GM12891 (cell line): ENCODE measurements around the gene POLR3A.

Experiments used
- PAX5 ChIP-seq: IDR thresholded peaks from 2 replicates; pipeline ENCODE4 v1.6.1; 2011; ENCODE audit warnings: low read length, moderate library complexity, mild to moderate bottlenecking; ENCODE audit not compliant: insufficient read depth, severe bottlenecking
- POLR2A ChIP-seq: IDR thresholded peaks from 2 replicates; pipeline ENCODE4 v1.6.1; 2011; ENCODE audit warnings: low read depth, low read length, control low read depth
- POLR2AphosphoS5 ChIP-seq: IDR thresholded peaks from 2 replicates; pipeline ENCODE4 v1.6.1; 2011; ENCODE audit warnings: low read depth, low read length, control low read depth
- POU2F2 ChIP-seq: IDR thresholded peaks from 2 replicates; pipeline ENCODE4 v1.6.1; 2011; ENCODE audit warnings: low read depth, mild to moderate bottlenecking, control low read depth, low read length, moderate library complexity
- SPI1 ChIP-seq: IDR thresholded peaks from 2 replicates; pipeline ENCODE4 v1.6.1; 2011; ENCODE audit warnings: low read depth, low read length, control low read depth
- TAF1 ChIP-seq: IDR thresholded peaks from 2 replicates; pipeline ENCODE4 v1.6.1; 2011; ENCODE audit warnings: low read depth, low read length, control low read depth

DNA sequence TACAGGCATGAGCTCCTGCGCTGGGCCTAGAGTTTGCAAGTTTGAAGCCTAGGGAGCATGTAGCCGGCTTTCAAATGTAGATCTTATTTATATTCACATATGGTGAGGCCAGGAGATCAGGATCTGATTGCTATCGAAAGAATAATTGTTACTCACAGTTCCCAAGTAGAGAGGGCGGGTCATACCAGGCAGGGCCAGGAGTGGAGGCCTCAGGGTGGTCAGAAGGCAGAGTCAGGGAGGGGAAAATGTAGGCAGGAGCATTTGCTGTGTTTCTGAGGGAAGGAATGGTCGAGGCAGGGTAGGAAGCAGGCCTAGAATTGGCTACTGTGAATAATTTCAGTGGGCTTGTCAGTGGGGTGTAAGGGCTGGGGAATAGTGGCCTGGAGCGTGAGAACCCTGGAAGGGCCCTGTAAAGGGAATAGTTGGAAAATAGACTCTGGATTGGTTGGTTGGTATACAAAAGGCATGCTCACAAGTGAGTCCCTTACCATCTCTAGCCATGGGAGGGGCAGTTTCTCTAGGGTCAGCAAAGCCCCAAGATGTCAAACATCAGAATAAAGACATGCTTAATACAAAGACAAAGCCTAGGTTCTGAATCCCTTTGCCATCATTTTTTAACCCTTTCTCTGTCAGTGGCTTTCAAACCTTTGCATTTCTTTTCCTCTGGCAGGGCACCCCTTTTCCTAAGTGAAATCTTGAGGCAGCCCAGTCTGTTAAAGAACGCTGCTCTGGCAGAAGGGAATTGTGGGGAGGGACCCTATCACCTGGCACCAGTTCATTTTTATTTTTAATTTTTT, 66.8 kb downstream of the POLR3A start:
- TF ChIP-seq POLR2AphosphoS5 = no peak
- TF ChIP-seq POLR2A = no peak
- no peak for TF ChIP-seq TAF1
- no peak for TF ChIP-seq SPI1
- TF ChIP-seq POU2F2 = no peak
- no peak for TF ChIP-seq PAX5
